H9 (cell line): ENCODE data around the gene ITGA1. TPM values are rescaled to one million over a fixed set of nuclear protein-coding genes. Genes with fewer than 3 reads are reported as not detected.

Experiments used
- DNase-seq: peaks from one replicate; pipeline ENCODE4 v3.0.0-alpha.2; 2017
- H2AFZ ChIP-seq: one replicate; pipeline ENCODE4 v1.6.1; 2013; ENCODE audit warnings: mild to moderate bottlenecking, low read length, control low read depth, moderate library complexity
- H2AK5ac ChIP-seq: 2 replicates; pipeline ENCODE4 v1.6.1; 2013; ENCODE audit warnings: low read length, control low read depth, mixed read lengths; ENCODE audit not compliant: insufficient read length
- H2BK120ac ChIP-seq: one replicate; pipeline ENCODE4 v1.6.1; 2013; ENCODE audit warnings: low read depth, mild to moderate bottlenecking, low read length, control low read depth, inconsistent platforms; ENCODE audit not compliant: poor library complexity, severe bottlenecking
- H2BK12ac ChIP-seq: 2 replicates; pipeline ENCODE4 v1.6.1; 2013; ENCODE audit warnings: low read length, control low read depth, mixed read lengths, low read depth; ENCODE audit not compliant: insufficient read length
- H2BK15ac ChIP-seq: 2 replicates; pipeline ENCODE4 v1.6.1; 2013; ENCODE audit warnings: low read depth, low read length, control low read depth
- H2BK20ac ChIP-seq: one replicate; pipeline ENCODE4 v1.6.1; 2013; ENCODE audit warnings: low read depth, mild to moderate bottlenecking, low read length, control low read depth, inconsistent platforms; ENCODE audit not compliant: poor library complexity, severe bottlenecking
- H2BK5ac ChIP-seq: 2 replicates; pipeline ENCODE4 v1.6.1; 2013; ENCODE audit warnings: low read length, control low read depth, mixed read lengths; ENCODE audit not compliant: insufficient read length
- H3K14ac ChIP-seq: 2 replicates; pipeline ENCODE4 v1.6.1; 2013; ENCODE audit warnings: low read length, control low read depth; ENCODE audit not compliant: insufficient read depth
- H3K18ac ChIP-seq: 2 replicates; pipeline ENCODE4 v1.6.1; 2013; ENCODE audit warnings: low read depth, mild to moderate bottlenecking, mixed read lengths, low read length, control low read depth; ENCODE audit not compliant: insufficient read length
- H3K23ac ChIP-seq: 2 replicates; pipeline ENCODE4 v1.6.1; 2013; ENCODE audit warnings: low read length, control low read depth, mixed read lengths, low read depth; ENCODE audit not compliant: insufficient read length
- H3K23me2 ChIP-seq: 2 replicates; pipeline ENCODE4 v1.6.1; 2013; ENCODE audit warnings: low read depth, mild to moderate bottlenecking, mixed read lengths, low read length, control low read depth; ENCODE audit not compliant: insufficient read length, poor library complexity, severe bottlenecking
- H3K27ac ChIP-seq: 2 replicates; pipeline ENCODE4 v1.5.1; 2013; ENCODE audit warnings: low read length, control low read depth, mixed read lengths, low read depth; ENCODE audit not compliant: insufficient read length
- H3K27me3 ChIP-seq: 2 replicates; pipeline ENCODE4 v1.6.1; 2013; ENCODE audit warnings: low read length, control low read depth, inconsistent platforms; ENCODE audit not compliant: insufficient read depth
- H3K4ac ChIP-seq: 2 replicates; pipeline ENCODE4 v1.6.1; 2013; ENCODE audit warnings: low read depth, mild to moderate bottlenecking, control low read depth, inconsistent platforms, low read length, moderate library complexity
- H3K4me1 ChIP-seq: 2 replicates; pipeline ENCODE4 v1.6.1; 2013; ENCODE audit warnings: low read length, control low read depth, inconsistent platforms; ENCODE audit not compliant: insufficient read depth
- H3K4me2 ChIP-seq: 2 replicates; pipeline ENCODE4 v1.6.1; 2013; ENCODE audit warnings: low read length, control low read depth, mixed read lengths; ENCODE audit not compliant: insufficient read length, insufficient read depth
- H3K56ac ChIP-seq: 2 replicates; pipeline ENCODE4 v1.6.1; 2013; ENCODE audit warnings: low read depth, mild to moderate bottlenecking, mixed read lengths, low read length, control low read depth; ENCODE audit not compliant: insufficient read length
- H3K79me1 ChIP-seq: 2 replicates; pipeline ENCODE4 v1.6.1; 2013; ENCODE audit warnings: low read depth, mild to moderate bottlenecking, moderate library complexity, low read length, control low read depth, inconsistent platforms; ENCODE audit not compliant: insufficient read depth, poor library complexity, severe bottlenecking
- H3K79me2 ChIP-seq: 2 replicates; pipeline ENCODE4 v1.6.1; 2013; ENCODE audit warnings: low read length, control low read depth, inconsistent platforms; ENCODE audit not compliant: insufficient read depth
- H3K9ac ChIP-seq: 2 replicates; pipeline ENCODE4 v1.6.1; 2013; ENCODE audit warnings: low read length, control low read depth, mixed read lengths; ENCODE audit not compliant: insufficient read length; ENCODE audit errors: extremely low read depth
- H3K9me3 ChIP-seq: one replicate; pipeline ENCODE4 v1.6.1; 2013; ENCODE audit warnings: low read depth, low read length, inconsistent platforms; ENCODE audit not compliant: control insufficient read depth
- H3T11ph ChIP-seq: one replicate; pipeline ENCODE4 v1.6.1; 2013; ENCODE audit warnings: mild to moderate bottlenecking, low read length, control low read depth, inconsistent platforms
- H4K20me1 ChIP-seq: one replicate; pipeline ENCODE4 v1.6.1; 2013; ENCODE audit not compliant: control insufficient read depth, insufficient read length, insufficient read depth
- H4K5ac ChIP-seq: 2 replicates; pipeline ENCODE4 v1.6.1; 2013; ENCODE audit warnings: low read depth, mild to moderate bottlenecking, mixed read lengths, low read length, control low read depth; ENCODE audit not compliant: insufficient read length
- H4K8ac ChIP-seq: replicated peaks from 2 replicates; pipeline ENCODE4 v1.6.1; 2013; ENCODE audit warnings: low read length, control low read depth, mixed read lengths, low read depth; ENCODE audit not compliant: insufficient read length
- H4K91ac ChIP-seq: 2 replicates; pipeline ENCODE4 v1.6.1; 2013; ENCODE audit warnings: low read depth, mild to moderate bottlenecking, moderate library complexity, mixed read lengths, low read length, control low read depth; ENCODE audit not compliant: insufficient read length
- H3K27ac Mint-ChIP-seq, 3 experiments: 2 replicates in 2 of 3; 3 replicates in 1 of 3; pipeline ENCODE4 v1.8.0; 2020 to 2021; ENCODE audit warnings: mixed read lengths in 3 of 3, mild to moderate bottlenecking in 1 of 3, moderate library complexity in 1 of 3
- H3K27me3 Mint-ChIP-seq: 2 replicates; pipeline ENCODE4 v1.8.0; 2021; ENCODE audit warnings: low read depth, mild to moderate bottlenecking, moderate library complexity, mixed read lengths
- H3K36me3 Mint-ChIP-seq, 3 experiments: 2 replicates in 2 of 3; 3 replicates in 1 of 3; pipeline ENCODE4 v1.8.0; 2020 to 2021; ENCODE audit warnings: low read depth in 3 of 3, mixed read lengths in 3 of 3; ENCODE audit not compliant: insufficient read depth in 1 of 3
- H3K4me1 Mint-ChIP-seq, 2 experiments: 2 replicates each; pipeline ENCODE4 v1.8.0; 2020; ENCODE audit warnings: mixed read lengths in 2 of 2
- H3K4me3 Mint-ChIP-seq, 2 experiments: 2 replicates in 1 of 2; 3 replicates in 1 of 2; pipeline ENCODE4 v1.8.0; 2020 to 2021; ENCODE audit warnings: mild to moderate bottlenecking in 2 of 2, mixed read lengths in 2 of 2, moderate library complexity in 1 of 2
- H3K9me3 Mint-ChIP-seq, 2 experiments: 2 replicates in 1 of 2; 3 replicates in 1 of 2; pipeline ENCODE4 v1.8.0; 2020; ENCODE audit warnings: mild to moderate bottlenecking in 2 of 2, mixed read lengths in 2 of 2, moderate library complexity in 1 of 2
- WGBS: extraction: QIAGEN DNeasy Blood & Tissue Kit; methylation state at CpG from one replicate; pipeline ENCODE4 v1.1.7; 2013; ENCODE audit warnings: missing lambda C conversion rate, low lambda C conversion rate, mixed read lengths; ENCODE audit not compliant: insufficient read length; ENCODE audit errors: extremely low coverage; 5-methylcytosine and 5-hydroxymethylcytosine counted together
- total RNA-seq: library from RNA; stranded (reverse); gene quantifications from 2 replicates; pipeline ENCODE4 v1.2.1, GENCODE V29; 2021
- TF ChIP-seq, protein P1 (sequence below): fragments of 200-600 bp; sonication (generic); conservative IDR thresholded peaks from 3 replicates; pipeline ENCODE4 v1.8.0; 2021; ENCODE audit warnings: antibody characterized with exemption, mild to moderate bottlenecking

Gene ITGA1
- total RNA-seq, 1 experiment from 2014 or later, result 3.9 TPM

DNA sequence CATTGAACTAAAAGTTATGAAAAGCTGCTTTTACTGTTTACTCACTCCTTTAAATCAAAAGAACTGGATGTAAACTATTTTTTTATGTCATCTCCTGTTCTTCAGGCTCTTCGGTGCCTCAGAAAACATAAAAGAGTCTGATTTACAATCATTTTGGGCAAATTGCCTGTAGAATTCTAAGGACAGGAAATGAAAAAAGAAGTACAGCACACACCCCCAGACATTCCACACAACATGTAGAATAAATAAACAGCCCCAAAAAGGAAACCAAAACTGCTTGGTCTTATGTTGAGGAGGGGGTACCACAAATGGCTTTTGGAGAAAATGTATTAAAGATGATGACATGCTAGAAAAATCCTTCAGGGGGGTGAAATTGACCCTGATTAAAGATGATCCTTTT, 57.2 kb downstream of the ITGA1 start:
- H4K5ac ChIP-seq, result no peak overlapping the region
- H4K91ac ChIP-seq, result no peak overlapping the region
- H3K18ac ChIP-seq, result no peak overlapping the region
- no peak overlapping the region for H3K4ac ChIP-seq
- no peaks in the 10 kb centered on the region for H3K79me2 ChIP-seq
- no peak for DNase-seq
- no peak overlapping the region for H3K4me3 Mint-ChIP-seq
- H3K9me3 Mint-ChIP-seq, result no peaks in the 10 kb centered on the region
- no peak overlapping the region for H3K27ac Mint-ChIP-seq
- WGBS, result no CpG with 5 or more reads among the region's 1 CpG
- H2BK12ac ChIP-seq, result no peak overlapping the region
- no peak overlapping the region for H2BK5ac ChIP-seq
- no peaks in the 10 kb centered on the region for H3K9me3 ChIP-seq
- H2BK120ac ChIP-seq, result no peak overlapping the region
- H3K56ac ChIP-seq, result no peak overlapping the region
- no peaks in the 10 kb centered on the region for H3K79me1 ChIP-seq
- no peak overlapping the region for H3K4me2 ChIP-seq
- H4K20me1 ChIP-seq, result no peaks in the 10 kb centered on the region
- no peak overlapping the region for H3K23ac ChIP-seq
- no peaks in the 10 kb centered on the region for H3K36me3 Mint-ChIP-seq
- no peak overlapping the region for H3T11ph ChIP-seq
- H4K8ac ChIP-seq, result no peak overlapping the region
- no peak overlapping the region for H2AK5ac ChIP-seq
- no peak overlapping the region for H2AFZ ChIP-seq
- no peak overlapping the region for H3K14ac ChIP-seq
- no peak overlapping the region for H3K27ac ChIP-seq
- no peaks in the 10 kb centered on the region for H3K23me2 ChIP-seq
- no peaks in the 10 kb centered on the region; the same call in 1 of the 2 replicates for H3K27me3 Mint-ChIP-seq
- H2BK20ac ChIP-seq, result no peak overlapping the region
- H3K4me1 ChIP-seq, result no peaks in the 10 kb centered on the region
- H2BK15ac ChIP-seq, result no peak overlapping the region
- TF ChIP-seq, protein P1, sequence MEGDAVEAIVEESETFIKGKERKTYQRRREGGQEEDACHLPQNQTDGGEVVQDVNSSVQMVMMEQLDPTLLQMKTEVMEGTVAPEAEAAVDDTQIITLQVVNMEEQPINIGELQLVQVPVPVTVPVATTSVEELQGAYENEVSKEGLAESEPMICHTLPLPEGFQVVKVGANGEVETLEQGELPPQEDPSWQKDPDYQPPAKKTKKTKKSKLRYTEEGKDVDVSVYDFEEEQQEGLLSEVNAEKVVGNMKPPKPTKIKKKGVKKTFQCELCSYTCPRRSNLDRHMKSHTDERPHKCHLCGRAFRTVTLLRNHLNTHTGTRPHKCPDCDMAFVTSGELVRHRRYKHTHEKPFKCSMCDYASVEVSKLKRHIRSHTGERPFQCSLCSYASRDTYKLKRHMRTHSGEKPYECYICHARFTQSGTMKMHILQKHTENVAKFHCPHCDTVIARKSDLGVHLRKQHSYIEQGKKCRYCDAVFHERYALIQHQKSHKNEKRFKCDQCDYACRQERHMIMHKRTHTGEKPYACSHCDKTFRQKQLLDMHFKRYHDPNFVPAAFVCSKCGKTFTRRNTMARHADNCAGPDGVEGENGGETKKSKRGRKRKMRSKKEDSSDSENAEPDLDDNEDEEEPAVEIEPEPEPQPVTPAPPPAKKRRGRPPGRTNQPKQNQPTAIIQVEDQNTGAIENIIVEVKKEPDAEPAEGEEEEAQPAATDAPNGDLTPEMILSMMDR, result no peak
- H3K27me3 ChIP-seq, result no peaks in the 10 kb centered on the region
- H3K4me1 Mint-ChIP-seq, result no peaks in the 10 kb centered on the region
- H3K9ac ChIP-seq, result no peak overlapping the region
